C4-2B (cell line): ENCODE results near the gene OPTC.

Source experiments
- ZFX ChIP-seq: fragments of 450-650 bp; IDR thresholded peaks from 2 replicates; pipeline ENCODE4 v1.6.1; 2017
- TF ChIP-seq, protein P1 (sequence below): fragments of 450-650 bp; conservative IDR thresholded peaks from 2 replicates; pipeline ENCODE4 v1.5.1; 2017; ENCODE audit warnings: mild to moderate bottlenecking

DNA sequence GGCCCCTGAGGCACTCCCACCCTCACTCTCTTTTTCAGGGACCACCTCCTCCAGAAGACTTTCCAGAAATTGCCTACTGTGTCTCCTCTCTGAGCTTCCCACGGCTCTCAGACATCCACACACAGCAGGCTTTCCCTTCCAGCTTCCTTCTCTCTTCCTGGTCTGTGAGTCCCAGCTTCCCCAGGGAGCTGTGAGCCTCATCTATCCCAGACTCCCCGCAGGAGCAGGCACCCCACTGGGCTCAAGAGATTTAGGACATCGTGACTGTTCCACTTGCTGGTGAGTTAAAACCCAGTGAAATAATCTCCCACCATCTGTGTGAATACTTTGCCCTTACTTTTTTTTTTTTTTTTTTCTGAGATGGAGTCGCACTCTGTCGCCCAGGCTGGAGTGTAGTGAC, 40.3 kb upstream of the OPTC start:
- TF ChIP-seq, protein P1, sequence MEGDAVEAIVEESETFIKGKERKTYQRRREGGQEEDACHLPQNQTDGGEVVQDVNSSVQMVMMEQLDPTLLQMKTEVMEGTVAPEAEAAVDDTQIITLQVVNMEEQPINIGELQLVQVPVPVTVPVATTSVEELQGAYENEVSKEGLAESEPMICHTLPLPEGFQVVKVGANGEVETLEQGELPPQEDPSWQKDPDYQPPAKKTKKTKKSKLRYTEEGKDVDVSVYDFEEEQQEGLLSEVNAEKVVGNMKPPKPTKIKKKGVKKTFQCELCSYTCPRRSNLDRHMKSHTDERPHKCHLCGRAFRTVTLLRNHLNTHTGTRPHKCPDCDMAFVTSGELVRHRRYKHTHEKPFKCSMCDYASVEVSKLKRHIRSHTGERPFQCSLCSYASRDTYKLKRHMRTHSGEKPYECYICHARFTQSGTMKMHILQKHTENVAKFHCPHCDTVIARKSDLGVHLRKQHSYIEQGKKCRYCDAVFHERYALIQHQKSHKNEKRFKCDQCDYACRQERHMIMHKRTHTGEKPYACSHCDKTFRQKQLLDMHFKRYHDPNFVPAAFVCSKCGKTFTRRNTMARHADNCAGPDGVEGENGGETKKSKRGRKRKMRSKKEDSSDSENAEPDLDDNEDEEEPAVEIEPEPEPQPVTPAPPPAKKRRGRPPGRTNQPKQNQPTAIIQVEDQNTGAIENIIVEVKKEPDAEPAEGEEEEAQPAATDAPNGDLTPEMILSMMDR: no peak
- TF ChIP-seq ZFX: no peak
